ENCODE results near the gene DST.
A peak's percentile ranks its signal among the peaks of the same experiment; 100 is the strongest.
"Not testable (repeated sequence)": the region's sequence is repeated elsewhere in the genome, so short reads cannot be mapped to it uniquely, and the experiment has no call there.

Gene DST

GRCh38 chr6:56574292-56574691 lies 68.4 kb downstream of the DST start:
- DNase-seq (ENCODE audit: extremely low read depth in 1 of 2, low read depth in 1 of 2) = no peak

- DNase-seq (ENCODE audit: extremely low read depth in 1 of 2, low read depth in 1 of 2) = no peak
Measured at GRCh38 chr6:56573624-56574023, 69.1 kb downstream of the DST start.

GRCh38 chr6:56572788-56573471 lies 69.8 kb downstream of the DST start:
- DNase-seq (ENCODE audit: extremely low read depth in 1 of 2, low read depth in 1 of 2) = no peak

- no peak for DNase-seq (ENCODE audit: extremely low read depth in 1 of 2, low read depth in 1 of 2)
Measured at GRCh38 chr6:56571605-56572004, 71.1 kb downstream of the DST start.

- no peak for DNase-seq (ENCODE audit: extremely low read depth in 1 of 2, low read depth in 1 of 2)
Measured at GRCh38 chr6:56570413-56571359, 72.0 kb downstream of the DST start.

GRCh38 chr6:56567501-56567900 lies 75.2 kb downstream of the DST start:
- no peak for DNase-seq (ENCODE audit: extremely low read depth in 1 of 2, low read depth in 1 of 2)

GRCh38 chr6:56562730-56563129 lies 80.0 kb downstream of the DST start:
- not testable (repeated sequence) for DNase-seq (ENCODE audit: extremely low read depth in 1 of 2, low read depth in 1 of 2)

- no peak for DNase-seq (ENCODE audit: extremely low read depth in 1 of 2, low read depth in 1 of 2)
Measured at GRCh38 chr6:56556751-56557540, 85.7 kb downstream of the DST start.

- no peak for DNase-seq (ENCODE audit: extremely low read depth in 1 of 2, low read depth in 1 of 2)
Measured at GRCh38 chr6:56555438-56555872, 87.2 kb downstream of the DST start.

GRCh38 chr6:56552187-56553130 lies 90.2 kb downstream of the DST start:
- DNase-seq (ENCODE audit: extremely low read depth in 1 of 2, low read depth in 1 of 2) = no peak

- no peak for DNase-seq (ENCODE audit: extremely low read depth in 1 of 2, low read depth in 1 of 2)
Measured at GRCh38 chr6:56551409-56552120, 91.1 kb downstream of the DST start.

GRCh38 chr6:56550301-56550700 lies 92.4 kb downstream of the DST start:
- DNase-seq (ENCODE audit: extremely low read depth in 1 of 2, low read depth in 1 of 2) = no peak

- DNase-seq (ENCODE audit: extremely low read depth in 1 of 2, low read depth in 1 of 2) = no peak
Measured at GRCh38 chr6:56549014-56549413, 93.7 kb downstream of the DST start.

- no peak for DNase-seq (ENCODE audit: extremely low read depth in 1 of 2, low read depth in 1 of 2)
Measured at GRCh38 chr6:56547687-56548086, 95.0 kb downstream of the DST start.

GRCh38 chr6:56542364-56543331 lies 100.0 kb downstream of the DST start:
- peak in 1 of 2 donors; percentile 22 for DNase-seq (ENCODE audit: extremely low read depth in 1 of 2, low read depth in 1 of 2)

- no peak for DNase-seq (ENCODE audit: extremely low read depth in 1 of 2, low read depth in 1 of 2)
Measured at GRCh38 chr6:56541741-56542360, 100.8 kb downstream of the DST start.

- no peak for DNase-seq (ENCODE audit: extremely low read depth in 1 of 2, low read depth in 1 of 2)
Measured at GRCh38 chr6:56541030-56541600, 101.6 kb downstream of the DST start.
